WTC11 (cell line): ENCODE results near the gene KCNJ14. TPM values are rescaled to one million over a fixed set of nuclear protein-coding genes. Genes with fewer than 3 reads are reported as not detected.
A peak's percentile ranks its signal among the peaks of the same experiment; 100 is the strongest.

Experiments
- ATAC-seq: fragments of 200-7000 bp; cut with Tn5 transposase; 2 replicates; pipeline ENCODE4 v1.10.0; 2021; ENCODE audit warnings: mild to moderate bottlenecking, moderate library complexity
- CTCF ChIA-PET: fragments of 300-600 bp; sonication (Branson Sonifier 250); formaldehyde crosslinking; loops from one replicate; lab custom pipeline; 2021; ENCODE audit warnings: antibody characterized with exemption; lab: Charles Lee
- POLR2A ChIA-PET: fragments of 350-600 bp; sonication (Branson Sonifier 250); formaldehyde crosslinking; loops from one replicate; lab custom pipeline; 2021; ENCODE audit warnings: antibody characterized with exemption; lab: Charles Lee
- DNase-seq: peaks from one replicate; pipeline ENCODE4 v3.0.0; 2021; ENCODE audit warnings: low spot score
- H3K27ac Mint-ChIP-seq: 2 replicates; pipeline ENCODE4 v1.8.0; 2021; ENCODE audit warnings: mixed read lengths
- H3K27me3 Mint-ChIP-seq: 2 replicates; pipeline ENCODE4 v1.8.0; 2021; ENCODE audit warnings: low read depth, mild to moderate bottlenecking, moderate library complexity, mixed read lengths
- H3K36me3 Mint-ChIP-seq: 2 replicates; pipeline ENCODE4 v1.8.0; 2021; ENCODE audit warnings: mixed read lengths
- H3K4me1 Mint-ChIP-seq: 2 replicates; pipeline ENCODE4 v1.8.0; 2022; ENCODE audit warnings: mixed read lengths
- H3K4me3 Mint-ChIP-seq: 2 replicates; pipeline ENCODE4 v1.8.0; 2021; ENCODE audit warnings: mild to moderate bottlenecking, moderate library complexity, mixed read lengths
- H3K9me3 Mint-ChIP-seq: 2 replicates; pipeline ENCODE4 v1.8.0; 2021; ENCODE audit warnings: mixed read lengths
- CBFB ChIP-seq: sonication (generic); formaldehyde crosslinking; IDR thresholded peaks from 2 replicates; pipeline ENCODE4 v1.8.1; 2022; ENCODE audit warnings: mild to moderate bottlenecking, low read depth, missing genetic modification reagents
- GABPB1 ChIP-seq: sonication (generic); formaldehyde crosslinking; IDR thresholded peaks from 2 replicates; pipeline ENCODE4 v1.8.1; 2023; ENCODE audit warnings: mild to moderate bottlenecking, missing genetic modification reagents
- HMGA2 ChIP-seq: fragments of 250-450 bp; sonication (Bioruptor Pico); IDR thresholded peaks from 2 replicates; pipeline ENCODE4 v1.4.0; 2021; ENCODE audit warnings: mild to moderate bottlenecking, moderate library complexity
- RELA ChIP-seq: sonication (generic); formaldehyde crosslinking; IDR thresholded peaks from 2 replicates; pipeline ENCODE4 v1.8.1; 2022; ENCODE audit warnings: missing genetic modification reagents, mild to moderate bottlenecking, borderline replicate concordance
- SOX15 ChIP-seq: fragments of 250-450 bp; sonication (Bioruptor Pico); IDR thresholded peaks from 2 replicates; pipeline ENCODE4 v1.9.0; 2021; ENCODE audit warnings: mild to moderate bottlenecking
- total RNA-seq: library from RNA; stranded (reverse); gene quantifications from 3 replicates; pipeline ENCODE4 v1.2.3, GENCODE V29; 2021
- TF ChIP-seq, protein P1 (sequence below): sonication (generic); formaldehyde crosslinking; IDR thresholded peaks from 2 replicates; pipeline ENCODE4 v1.8.0; 2022; ENCODE audit warnings: mild to moderate bottlenecking, missing genetic modification reagents
- TF ChIP-seq, protein P2 (sequence below): sonication (generic); formaldehyde crosslinking; IDR thresholded peaks from 2 replicates; pipeline ENCODE4 v1.8.1; 2023; ENCODE audit warnings: mild to moderate bottlenecking, missing genetic modification reagents, moderate library complexity
- TF ChIP-seq, protein P3 (sequence below): sonication (generic); formaldehyde crosslinking; IDR thresholded peaks from 2 replicates; pipeline ENCODE4 v1.8.0; 2022; ENCODE audit warnings: mild to moderate bottlenecking, missing genetic modification reagents
- TF ChIP-seq, protein P4 (sequence below): sonication (generic); formaldehyde crosslinking; IDR thresholded peaks from 2 replicates; pipeline ENCODE4 v1.8.1; 2023; ENCODE audit warnings: mild to moderate bottlenecking, missing genetic modification reagents, borderline replicate concordance
- TF ChIP-seq, protein P5 (sequence below): sonication (generic); formaldehyde crosslinking; IDR thresholded peaks from 2 replicates; pipeline ENCODE4 v1.8.1; 2023; ENCODE audit warnings: mild to moderate bottlenecking, missing genetic modification reagents
- TF ChIP-seq, protein P6 (sequence below): sonication (generic); formaldehyde crosslinking; IDR thresholded peaks from 2 replicates; pipeline ENCODE4 v1.8.0; 2023; ENCODE audit warnings: mild to moderate bottlenecking, missing genetic modification reagents

KCNJ14 gene
- total RNA-seq, 1 experiment from 2014 or later = 1.4 TPM

DNA sequence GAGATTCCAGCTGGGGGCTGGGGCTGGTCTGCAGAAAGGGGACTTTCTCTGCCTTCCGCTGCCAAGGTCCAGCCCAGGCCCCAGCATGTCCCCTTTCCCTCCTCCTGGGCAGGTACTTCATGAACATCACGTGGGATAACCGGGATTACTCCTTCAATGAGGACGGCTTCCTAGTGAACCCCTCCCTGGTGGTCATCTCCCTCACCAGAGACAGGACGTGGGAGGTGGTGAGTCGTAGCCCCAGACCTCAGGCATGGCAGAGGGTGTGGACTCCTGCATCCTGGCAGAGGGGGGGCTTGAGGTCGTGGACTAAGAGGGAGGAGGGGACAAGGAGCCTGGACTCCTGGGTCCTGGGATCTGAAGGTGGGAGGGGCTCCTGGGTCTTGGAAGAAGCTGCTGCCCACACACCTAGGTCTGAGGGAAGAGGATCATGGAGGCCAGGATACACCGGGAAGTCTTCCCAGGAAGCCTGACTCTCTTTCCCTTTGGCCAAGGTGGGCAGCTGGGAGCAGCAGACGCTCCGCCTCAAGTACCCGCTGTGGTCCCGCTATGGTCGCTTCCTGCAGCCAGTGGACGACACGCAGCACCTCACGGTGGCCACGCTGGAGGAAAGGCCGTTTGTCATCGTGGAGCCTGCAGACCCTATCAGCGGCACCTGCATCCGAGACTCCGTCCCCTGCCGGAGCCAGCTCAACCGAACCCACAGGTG, 41.3 kb upstream of the KCNJ14 start:
- H3K4me1 Mint-ChIP-seq = peaks cover 30% of the 10 kb centered on the region
- H3K4me3 Mint-ChIP-seq = peak overlapping the region; percentile 80
- ChIA-PET CTCF (interaction anchor here (0.5 to 7.6 kb wide), 14 partner anchors 9 to 1697 kb away, joined by 3 to 70 read pairs (median 5); partner anchors contain the start of genes GRIN2D, GRWD1, KDELR1 and PRKD2), POLR2A (interaction anchor here (0.7 to 2.5 kb wide), 8 partner anchors 8 to 76 kb away, joined by 3 to 27 read pairs (median 6); partner anchors contain the start of genes KDELR1, SYNGR4 and TMEM143)
- H3K27ac Mint-ChIP-seq = peak overlapping the region; percentile 98
- H3K27me3 Mint-ChIP-seq = peaks cover 4% of the 10 kb centered on the region; the same call in 1 of the 2 replicates
- DNase-seq = peak; percentile 46
- peaks cover 17% of the 10 kb centered on the region for H3K36me3 Mint-ChIP-seq
- no peaks in the 10 kb centered on the region for H3K9me3 Mint-ChIP-seq
- peak; percentile 1; the same call in 1 of the 2 replicates for ATAC-seq
- TF ChIP-seq HMGA2 = no peak
- TF ChIP-seq, protein P1, sequence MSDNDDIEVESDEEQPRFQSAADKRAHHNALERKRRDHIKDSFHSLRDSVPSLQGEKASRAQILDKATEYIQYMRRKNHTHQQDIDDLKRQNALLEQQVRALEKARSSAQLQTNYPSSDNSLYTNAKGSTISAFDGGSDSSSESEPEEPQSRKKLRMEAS = 0 out of 2 replicates have a peak, but pooled peaks have one; percentile 46
- TF ChIP-seq, protein P2, sequence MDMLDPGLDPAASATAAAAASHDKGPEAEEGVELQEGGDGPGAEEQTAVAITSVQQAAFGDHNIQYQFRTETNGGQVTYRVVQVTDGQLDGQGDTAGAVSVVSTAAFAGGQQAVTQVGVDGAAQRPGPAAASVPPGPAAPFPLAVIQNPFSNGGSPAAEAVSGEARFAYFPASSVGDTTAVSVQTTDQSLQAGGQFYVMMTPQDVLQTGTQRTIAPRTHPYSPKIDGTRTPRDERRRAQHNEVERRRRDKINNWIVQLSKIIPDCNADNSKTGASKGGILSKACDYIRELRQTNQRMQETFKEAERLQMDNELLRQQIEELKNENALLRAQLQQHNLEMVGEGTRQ = peak; percentile 64
- TF ChIP-seq, protein P3, sequence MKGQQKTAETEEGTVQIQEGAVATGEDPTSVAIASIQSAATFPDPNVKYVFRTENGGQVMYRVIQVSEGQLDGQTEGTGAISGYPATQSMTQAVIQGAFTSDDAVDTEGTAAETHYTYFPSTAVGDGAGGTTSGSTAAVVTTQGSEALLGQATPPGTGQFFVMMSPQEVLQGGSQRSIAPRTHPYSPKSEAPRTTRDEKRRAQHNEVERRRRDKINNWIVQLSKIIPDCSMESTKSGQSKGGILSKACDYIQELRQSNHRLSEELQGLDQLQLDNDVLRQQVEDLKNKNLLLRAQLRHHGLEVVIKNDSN = peak; percentile 50; the same call in 1 of the 2 replicates
- TF ChIP-seq SOX15 (CRISPR knock-in tag) = no peak
- TF ChIP-seq, all 79 proteins: peak for 3

DNA sequence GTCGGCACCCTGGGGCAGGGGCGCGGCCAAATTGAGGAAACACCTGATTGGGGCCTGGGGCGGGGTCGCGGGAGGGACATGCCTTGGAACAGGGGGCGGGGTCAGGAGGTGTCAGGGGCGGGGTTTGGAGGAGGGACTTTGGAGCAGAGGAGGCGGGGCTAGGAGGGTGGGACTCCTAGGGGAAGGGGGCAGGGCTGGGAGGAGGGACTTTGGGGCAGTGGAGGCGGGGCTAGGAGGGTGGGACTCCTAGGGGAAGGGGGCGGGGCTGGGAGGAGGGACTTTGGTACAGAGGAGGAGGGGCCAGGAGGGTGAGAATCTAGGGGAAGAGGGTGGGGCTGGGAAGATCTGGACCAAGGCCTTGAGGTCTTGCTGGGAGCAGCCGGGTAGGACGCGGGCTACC, 40.0 kb upstream of the KCNJ14 start:
- peak; percentile 98 for DNase-seq
- Mint-ChIP-seq H3K27ac (no peak overlapping the region), H3K4me1 (peaks cover 32% of the 10 kb centered on the region), H3K4me3 (peak overlapping the region; percentile 80), H3K9me3 (no peaks in the 10 kb centered on the region), H3K27me3 (peaks cover 4% of the 10 kb centered on the region; the same call in 1 of the 2 replicates), H3K36me3 (peaks cover 17% of the 10 kb centered on the region)
- ATAC-seq = peak; percentile 79
- TF ChIP-seq, protein P4, sequence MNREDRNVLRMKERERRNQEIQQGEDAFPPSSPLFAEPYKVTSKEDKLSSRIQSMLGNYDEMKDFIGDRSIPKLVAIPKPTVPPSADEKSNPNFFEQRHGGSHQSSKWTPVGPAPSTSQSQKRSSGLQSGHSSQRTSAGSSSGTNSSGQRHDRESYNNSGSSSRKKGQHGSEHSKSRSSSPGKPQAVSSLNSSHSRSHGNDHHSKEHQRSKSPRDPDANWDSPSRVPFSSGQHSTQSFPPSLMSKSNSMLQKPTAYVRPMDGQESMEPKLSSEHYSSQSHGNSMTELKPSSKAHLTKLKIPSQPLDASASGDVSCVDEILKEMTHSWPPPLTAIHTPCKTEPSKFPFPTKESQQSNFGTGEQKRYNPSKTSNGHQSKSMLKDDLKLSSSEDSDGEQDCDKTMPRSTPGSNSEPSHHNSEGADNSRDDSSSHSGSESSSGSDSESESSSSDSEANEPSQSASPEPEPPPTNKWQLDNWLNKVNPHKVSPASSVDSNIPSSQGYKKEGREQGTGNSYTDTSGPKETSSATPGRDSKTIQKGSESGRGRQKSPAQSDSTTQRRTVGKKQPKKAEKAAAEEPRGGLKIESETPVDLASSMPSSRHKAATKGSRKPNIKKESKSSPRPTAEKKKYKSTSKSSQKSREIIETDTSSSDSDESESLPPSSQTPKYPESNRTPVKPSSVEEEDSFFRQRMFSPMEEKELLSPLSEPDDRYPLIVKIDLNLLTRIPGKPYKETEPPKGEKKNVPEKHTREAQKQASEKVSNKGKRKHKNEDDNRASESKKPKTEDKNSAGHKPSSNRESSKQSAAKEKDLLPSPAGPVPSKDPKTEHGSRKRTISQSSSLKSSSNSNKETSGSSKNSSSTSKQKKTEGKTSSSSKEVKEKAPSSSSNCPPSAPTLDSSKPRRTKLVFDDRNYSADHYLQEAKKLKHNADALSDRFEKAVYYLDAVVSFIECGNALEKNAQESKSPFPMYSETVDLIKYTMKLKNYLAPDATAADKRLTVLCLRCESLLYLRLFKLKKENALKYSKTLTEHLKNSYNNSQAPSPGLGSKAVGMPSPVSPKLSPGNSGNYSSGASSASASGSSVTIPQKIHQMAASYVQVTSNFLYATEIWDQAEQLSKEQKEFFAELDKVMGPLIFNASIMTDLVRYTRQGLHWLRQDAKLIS = no peak
- TF ChIP-seq, protein P5, sequence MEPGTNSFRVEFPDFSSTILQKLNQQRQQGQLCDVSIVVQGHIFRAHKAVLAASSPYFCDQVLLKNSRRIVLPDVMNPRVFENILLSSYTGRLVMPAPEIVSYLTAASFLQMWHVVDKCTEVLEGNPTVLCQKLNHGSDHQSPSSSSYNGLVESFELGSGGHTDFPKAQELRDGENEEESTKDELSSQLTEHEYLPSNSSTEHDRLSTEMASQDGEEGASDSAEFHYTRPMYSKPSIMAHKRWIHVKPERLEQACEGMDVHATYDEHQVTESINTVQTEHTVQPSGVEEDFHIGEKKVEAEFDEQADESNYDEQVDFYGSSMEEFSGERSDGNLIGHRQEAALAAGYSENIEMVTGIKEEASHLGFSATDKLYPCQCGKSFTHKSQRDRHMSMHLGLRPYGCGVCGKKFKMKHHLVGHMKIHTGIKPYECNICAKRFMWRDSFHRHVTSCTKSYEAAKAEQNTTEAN (CRISPR knock-in tag) = no peak
- CTCF ChIA-PET = interaction anchor here (0.7 to 7.6 kb wide), 10 partner anchors 14 to 142 kb away, joined by 3 to 70 read pairs (median 5); partner anchors contain the start of genes GRIN2D, GRWD1 and KDELR1
- POLR2A ChIA-PET = interaction anchor here (0.5 to 2.5 kb wide), 7 partner anchors 12 to 85 kb away, joined by 4 to 27 read pairs (median 6); partner anchors contain the start of genes KDELR1, SYNGR4 and TMEM143

DNA sequence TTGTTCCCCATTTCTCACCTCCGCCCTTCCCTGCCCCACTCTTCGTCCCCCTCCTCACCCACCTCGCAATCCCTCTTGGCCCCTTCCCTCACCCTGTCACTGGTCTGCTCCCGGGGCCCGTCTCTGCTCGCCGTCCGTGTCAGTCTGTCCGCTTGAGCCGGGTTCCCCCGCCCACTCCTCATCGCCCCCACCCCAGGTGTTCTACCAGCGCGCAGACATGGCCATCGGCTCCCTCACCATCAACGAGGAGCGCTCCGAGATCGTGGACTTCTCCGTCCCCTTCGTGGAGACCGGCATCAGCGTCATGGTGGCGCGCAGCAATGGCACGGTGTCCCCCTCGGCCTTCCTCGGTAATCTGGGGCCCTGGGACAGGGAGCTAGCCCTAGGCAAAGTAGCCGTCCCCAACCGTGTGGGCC, 39.6 kb upstream of the KCNJ14 start:
- peaks cover 18% of the 10 kb centered on the region for H3K36me3 Mint-ChIP-seq
- no peaks in the 10 kb centered on the region for H3K9me3 Mint-ChIP-seq
- POLR2A ChIA-PET = no interaction called here
- peaks cover 4% of the 10 kb centered on the region; the same call in 1 of the 2 replicates for H3K27me3 Mint-ChIP-seq
- peak overlapping the region; percentile 37 for H3K4me3 Mint-ChIP-seq
- no peak overlapping the region for H3K27ac Mint-ChIP-seq
- CTCF ChIA-PET = interaction anchor here (7.6 kb wide), 1 partner anchor 25 kb away, joined by 70 read pairs; the partner anchor contains the start of gene KDELR1
- TF ChIP-seq GABPB1 (no peak), CBFB (CRISPR knock-in tag) (no peak), RELA (CRISPR knock-in tag) (no peak)
- TF ChIP-seq, protein P6, sequence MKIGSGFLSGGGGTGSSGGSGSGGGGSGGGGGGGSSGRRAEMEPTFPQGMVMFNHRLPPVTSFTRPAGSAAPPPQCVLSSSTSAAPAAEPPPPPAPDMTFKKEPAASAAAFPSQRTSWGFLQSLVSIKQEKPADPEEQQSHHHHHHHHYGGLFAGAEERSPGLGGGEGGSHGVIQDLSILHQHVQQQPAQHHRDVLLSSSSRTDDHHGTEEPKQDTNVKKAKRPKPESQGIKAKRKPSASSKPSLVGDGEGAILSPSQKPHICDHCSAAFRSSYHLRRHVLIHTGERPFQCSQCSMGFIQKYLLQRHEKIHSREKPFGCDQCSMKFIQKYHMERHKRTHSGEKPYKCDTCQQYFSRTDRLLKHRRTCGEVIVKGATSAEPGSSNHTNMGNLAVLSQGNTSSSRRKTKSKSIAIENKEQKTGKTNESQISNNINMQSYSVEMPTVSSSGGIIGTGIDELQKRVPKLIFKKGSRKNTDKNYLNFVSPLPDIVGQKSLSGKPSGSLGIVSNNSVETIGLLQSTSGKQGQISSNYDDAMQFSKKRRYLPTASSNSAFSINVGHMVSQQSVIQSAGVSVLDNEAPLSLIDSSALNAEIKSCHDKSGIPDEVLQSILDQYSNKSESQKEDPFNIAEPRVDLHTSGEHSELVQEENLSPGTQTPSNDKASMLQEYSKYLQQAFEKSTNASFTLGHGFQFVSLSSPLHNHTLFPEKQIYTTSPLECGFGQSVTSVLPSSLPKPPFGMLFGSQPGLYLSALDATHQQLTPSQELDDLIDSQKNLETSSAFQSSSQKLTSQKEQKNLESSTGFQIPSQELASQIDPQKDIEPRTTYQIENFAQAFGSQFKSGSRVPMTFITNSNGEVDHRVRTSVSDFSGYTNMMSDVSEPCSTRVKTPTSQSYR (CRISPR knock-in tag) = 0 out of 2 replicates have a peak, but pooled peaks have one; percentile 25
- TF ChIP-seq, all 79 proteins: peak for 1
- ATAC-seq = no peak
- peaks cover 32% of the 10 kb centered on the region for H3K4me1 Mint-ChIP-seq
- DNase-seq = no peak
